H1 (cell line): ENCODE data around the gene ACP6. TPM values are rescaled to one million over a fixed set of nuclear protein-coding genes. Genes with fewer than 3 reads are reported as not detected.

Source experiments
- CHD1 ChIP-seq: IDR thresholded peaks from 2 replicates; pipeline ENCODE4 v1.6.1; 2012; ENCODE audit warnings: low read depth, low read length, improper control_type of control experiment
- SAP30 ChIP-seq: fragments of 300-600 bp; sonication (generic); IDR thresholded peaks from 2 replicates; pipeline ENCODE4 v1.7.1; 2012; ENCODE audit warnings: low read length, moderate library complexity, mild to moderate bottlenecking, inconsistent platforms; ENCODE audit not compliant: insufficient read depth, insufficient replicate concordance
- polyA plus RNA-seq, 7 experiments: library from polyadenylated mRNA; depleted of rRNA in 3 of 7; stranded (reverse) in 5 of 7; unstranded in 2 of 7; fragments of >200 nt in 5 of 7; fragments of 200-250 nt in 2 of 7; gene quantifications; 1 replicate in 5 of 7; 2 replicates in 1 of 7; 4 replicates in 1 of 7; pipeline versions ENCODE4 v1.2.1 to v1.2.3, GENCODE V29; 2011 to 2013; ENCODE audit warnings: missing spikeins in 2 of 7, mixed read lengths in 2 of 7
- total RNA-seq: library from RNA; stranded (reverse); fragmentation: NEBNext Ultra II Directional; extraction: Animal tissue kit (Norgen Biotek cat#: 25700); gene quantifications from 2 replicates; pipeline ENCODE4 v1.2.1, GENCODE V29; 2021

Gene ACP6
- total and polyA plus RNA-seq, 2 of the 8 experiments (the other 6 are each of a cell fraction or from before 2014, with no cell fraction given): 11.4 to 17.7 TPM

DNA sequence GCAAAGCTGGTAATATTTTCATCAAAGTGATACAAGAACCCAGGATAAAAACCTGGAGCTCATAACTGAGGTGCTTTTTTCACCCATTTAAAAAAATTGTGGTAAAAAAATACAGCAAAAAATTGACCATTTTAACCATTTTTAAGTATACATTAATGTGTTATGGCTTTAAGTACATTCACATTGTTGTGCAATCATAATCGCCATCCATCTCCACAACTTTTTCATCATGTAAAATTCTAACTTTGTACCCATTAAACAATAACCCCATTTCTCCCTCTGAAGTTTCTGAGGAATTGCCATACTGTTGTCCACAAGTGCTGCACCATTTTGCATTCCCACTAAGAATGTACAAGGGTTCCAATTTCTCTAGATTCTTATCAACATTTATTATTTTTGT lies 36.6 kb downstream of the ACP6 start (continued):
- no peak for TF ChIP-seq SAP30
- no peak for TF ChIP-seq CHD1
